T47D (cell line): Measurements from ENCODE around the gene CHST12.
"Not testable (repeated sequence)": the region's sequence is repeated elsewhere in the genome, so short reads cannot be mapped to it uniquely, and the experiment has no call there.

ENCODE experiments used
- DNase-seq, 2 experiments: peaks; one replicate each; pipeline versions ENCODE4 v3.0.0 to v3.0.0-alpha.2; 2011 to 2012; ENCODE audit warnings: low read depth in 1 of 2, low spot score in 1 of 2
- JUND ChIP-seq: IDR thresholded peaks from 2 replicates; pipeline ENCODE4 v1.6.1; 2012; ENCODE audit warnings: low read depth
- in situ Hi-C: cut with HindIII; loops from 2 replicates; pipeline ENCODE4 v1.10.0; 2016; ENCODE audit warnings: low sequenced_read_pairs, low pct_unique_long_range_greater_than_20kb

Gene CHST12

GRCh38 chr7:2381881-2382509 is 21.4 kb upstream of the CHST12 start:
- no peak for DNase-seq
- in situ Hi-C loops = no loop called here
- no peak for TF ChIP-seq JUND

- no peak for TF ChIP-seq JUND
- in situ Hi-C loops = no loop called here
- no peak for DNase-seq
Measured at GRCh38 chr7:2383543-2384274, 19.7 kb upstream of the CHST12 start.

- no peak for TF ChIP-seq JUND
- peak in 1 of 2 experiments; percentile 36 for DNase-seq
- in situ Hi-C loops = no loop called here
Measured at GRCh38 chr7:2384354-2385243, 18.8 kb upstream of the CHST12 start.

GRCh38 chr7:2386122-2386521 is 17.3 kb upstream of the CHST12 start:
- in situ Hi-C loops = not testable (repeated sequence)
- peak in 1 of 2 experiments; percentile 42 for DNase-seq

- in situ Hi-C loops = no loop called here
- TF ChIP-seq JUND = no peak
- DNase-seq = no peak
Measured at GRCh38 chr7:2386964-2387669, 16.3 kb upstream of the CHST12 start.

DNA sequence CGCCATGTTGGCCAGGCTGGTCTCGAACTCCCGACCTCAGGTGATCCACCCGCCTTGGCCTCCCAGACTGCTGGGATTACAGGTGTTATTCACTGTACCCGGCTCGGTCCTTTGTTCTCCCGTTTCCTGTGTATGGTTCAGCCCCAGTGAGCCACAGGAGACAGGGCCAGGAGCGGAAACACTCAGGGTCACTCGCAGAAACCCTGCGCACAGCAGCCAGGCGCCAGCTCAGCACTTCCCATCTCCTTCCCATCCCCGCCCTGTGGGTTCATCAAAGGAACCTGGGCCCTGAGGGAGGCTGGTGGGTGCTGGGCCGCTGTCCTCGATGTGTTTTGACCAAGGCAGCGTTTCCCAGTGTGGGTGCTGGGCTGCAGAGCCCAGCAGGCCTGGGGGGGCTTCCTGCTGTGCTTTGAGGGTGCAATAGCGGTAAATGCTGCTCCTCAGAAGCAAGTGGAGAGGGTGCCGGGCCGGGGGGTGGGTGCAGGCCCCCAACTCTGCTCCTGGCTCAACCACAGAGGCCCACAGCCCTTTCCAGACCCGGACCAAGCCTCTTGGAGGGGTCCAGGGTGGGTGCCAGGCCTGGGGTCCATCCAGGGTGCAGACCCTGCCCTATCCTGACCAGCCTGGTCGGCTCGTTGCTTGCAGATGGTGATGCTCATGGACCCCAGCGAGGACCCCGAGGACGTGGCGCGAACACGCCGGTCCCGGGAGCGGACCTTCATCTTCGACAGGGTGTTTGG is 15.3 kb upstream of the CHST12 start:
- in situ Hi-C loops = no loop called here
- no peak for TF ChIP-seq JUND
- DNase-seq = no peak

- TF ChIP-seq JUND = no peak
- in situ Hi-C loops = no loop called here
- no peak for DNase-seq
Measured at GRCh38 chr7:2388637-2388954, 14.8 kb upstream of the CHST12 start.

GRCh38 chr7:2390020-2390816 is 13.2 kb upstream of the CHST12 start:
- DNase-seq, in situ Hi-C loops: not testable (repeated sequence)

GRCh38 chr7:2393706-2394105 is 9.7 kb upstream of the CHST12 start:
- DNase-seq = no peak
- TF ChIP-seq JUND = no peak
- in situ Hi-C loops = no loop called here

GRCh38 chr7:2394566-2395082 is 8.8 kb upstream of the CHST12 start:
- no peak for TF ChIP-seq JUND
- DNase-seq = no peak
- in situ Hi-C loops = no loop called here

DNA sequence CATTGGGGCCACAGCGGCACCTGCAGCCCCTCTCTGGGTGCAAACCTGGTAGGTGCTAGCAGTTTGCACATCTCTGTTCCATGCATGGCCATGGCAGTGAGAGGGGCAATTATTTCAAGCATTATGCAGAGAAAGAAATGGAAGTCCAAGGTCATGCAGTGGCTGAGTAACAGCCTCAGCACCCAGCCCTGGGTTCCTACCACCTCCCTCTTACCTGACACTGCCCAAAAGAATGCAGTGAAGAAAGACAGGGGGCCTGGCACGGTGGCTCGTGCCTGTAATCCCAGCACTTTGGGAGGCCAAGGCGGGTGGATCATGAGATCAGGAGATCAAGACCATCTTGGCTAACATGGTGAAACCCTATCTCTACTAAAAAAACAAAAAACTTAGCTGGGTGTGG is 4.9 kb upstream of the CHST12 start:
- TF ChIP-seq JUND = no peak
- in situ Hi-C loops = no loop called here
- no peak for DNase-seq
